AG04450 (cell line): ENCODE measurements around the gene TRIM24. TPM values are rescaled to one million over a fixed set of nuclear protein-coding genes. Genes with fewer than 3 reads are reported as not detected.

ENCODE experiments used
- CTCF ChIA-PET: fragments of 300-600, 350-600 bp; formaldehyde crosslinking; extraction: SDS; loops from one replicate; lab custom pipeline; 2022; ENCODE audit warnings: antibody characterized with exemption, inconsistent platforms; lab: Charles Lee
- POLR2A ChIA-PET: fragments of 350-600 bp; formaldehyde crosslinking; extraction: SDS; loops from one replicate; lab custom pipeline; 2021; ENCODE audit warnings: antibody characterized with exemption, inconsistent platforms; lab: Yijun Ruan, JAX
- DNase-seq: peaks from one replicate; pipeline ENCODE4 v3.0.0-alpha.2; 2011; ENCODE audit warnings: low read depth, low spot score
- H3K27ac ChIP-seq: one replicate; pipeline ENCODE4 v1.5.1; 2012; ENCODE audit warnings: low read depth, low read length, control low read depth
- H3K27me3 ChIP-seq: one replicate; pipeline ENCODE4 v1.6.0; 2012; ENCODE audit warnings: low read length; ENCODE audit not compliant: control insufficient read depth, insufficient read depth
- H3K4me3 ChIP-seq: 2 replicates; pipeline ENCODE4 v1.5.1; 2011; ENCODE audit warnings: mild to moderate bottlenecking, low read depth, low read length, control low read depth
- H3K9me3 ChIP-seq: 2 replicates; pipeline ENCODE4 v1.5.1; 2012; ENCODE audit warnings: low read length; ENCODE audit not compliant: control insufficient read depth, insufficient read depth
- CTCF ChIP-seq: IDR thresholded peaks from 2 replicates; pipeline ENCODE4 v1.5.1; 2011; ENCODE audit warnings: low read depth, low read length, control low read depth, inconsistent platforms
- polyA plus RNA-seq: library from polyadenylated mRNA; depleted of rRNA; stranded (reverse); fragments of >200 nt; gene quantifications from 2 replicates; pipeline ENCODE4 v1.2.3, GENCODE V29; 2011

The TRIM24 gene
- polyA plus RNA-seq, 1 experiment: 9.3 TPM

GRCh38 chr7:138455609-138456008 lies 4.5 kb upstream of the TRIM24 start:
- ChIA-PET POLR2A (no interaction called here), CTCF (no interaction called here)
- H3K9me3 ChIP-seq: no peaks in the 10 kb centered on the region
- H3K4me3 ChIP-seq: no peak overlapping the region
- H3K27ac ChIP-seq: no peak overlapping the region
- DNase-seq: no peak
- no peak for TF ChIP-seq CTCF
- H3K27me3 ChIP-seq: no peaks in the 10 kb centered on the region

DNA sequence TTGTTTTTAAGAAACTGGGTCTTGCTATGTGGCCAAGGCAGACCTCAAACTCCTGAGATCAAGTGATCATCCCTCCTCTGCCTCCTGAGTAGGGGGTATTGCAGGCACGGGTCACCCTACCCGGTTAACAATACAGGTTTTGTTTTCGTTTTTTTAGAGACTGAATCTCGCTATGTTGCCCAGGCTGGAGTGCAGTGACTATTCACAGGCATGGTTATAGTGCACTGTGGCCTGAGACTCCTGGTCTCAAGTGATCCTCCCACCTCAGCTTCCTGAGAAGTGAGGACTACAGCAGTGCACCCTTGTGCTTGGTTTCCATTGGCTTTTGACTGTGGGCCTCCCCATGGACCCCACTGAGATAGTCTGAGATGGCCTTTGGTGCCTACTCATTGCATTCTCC lies 3.8 kb upstream of the TRIM24 start:
- no peak overlapping the region for H3K4me3 ChIP-seq
- no peak for TF ChIP-seq CTCF
- no peak overlapping the region for H3K27ac ChIP-seq
- no peaks in the 10 kb centered on the region for H3K27me3 ChIP-seq
- DNase-seq: no peak
- no peaks in the 10 kb centered on the region for H3K9me3 ChIP-seq
- ChIA-PET POLR2A (no interaction called here), CTCF (no interaction called here)

DNA sequence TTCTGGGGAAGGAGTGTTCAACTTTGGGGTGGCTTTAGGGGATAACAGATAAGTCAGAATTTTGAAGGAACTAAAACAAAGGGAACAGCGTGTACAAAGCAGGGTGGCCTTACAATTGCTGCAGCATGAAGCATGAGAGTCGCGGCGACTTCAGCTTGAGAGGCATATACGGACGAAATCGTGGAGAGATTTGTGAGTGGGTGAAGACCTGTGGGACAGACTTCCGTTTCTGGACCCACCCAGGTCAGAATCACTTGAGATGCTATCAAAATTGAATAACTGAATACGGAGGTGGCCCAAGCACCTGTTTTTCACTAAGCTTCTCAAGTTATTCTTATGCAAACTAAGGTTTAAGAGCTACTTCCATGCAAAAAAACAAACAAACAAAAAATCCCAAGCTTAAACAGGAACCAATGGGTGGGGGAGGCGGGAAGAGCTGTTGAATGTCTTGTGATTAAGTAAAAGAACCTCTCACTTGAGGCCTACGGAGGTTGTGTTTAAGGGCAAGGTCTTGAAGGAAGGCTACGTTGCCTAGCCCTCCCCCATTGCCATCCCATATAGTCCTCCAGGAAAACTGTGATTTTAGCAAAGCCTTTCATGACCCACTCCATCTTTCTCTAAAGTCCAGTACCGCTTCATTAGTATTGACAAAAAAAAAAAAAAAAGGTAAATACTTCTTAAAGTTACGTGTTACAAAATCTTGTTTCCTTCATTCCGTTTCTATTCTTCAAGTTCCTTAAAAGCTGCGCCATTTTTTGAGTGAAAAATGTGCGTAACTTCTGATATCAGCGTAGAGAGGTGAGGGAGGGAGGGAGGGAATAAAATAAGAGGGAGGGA lies 1.3 kb upstream of the TRIM24 start:
- Histone ChIP-seq H3K9me3 (no peaks in the 10 kb centered on the region), H3K4me3 (peak overlapping the region; percentile 70; the same call in 1 of the 2 replicates), H3K27me3 (no peaks in the 10 kb centered on the region), H3K27ac (no peak overlapping the region)
- POLR2A ChIA-PET: no interaction called here
- no peak for TF ChIP-seq CTCF
- CTCF ChIA-PET: interaction anchor here (0.7 to 1.3 kb wide), 5 partner anchors 9 to 280 kb away, joined by 3 to 8 read pairs (median 3); no protein-coding TSS in a partner anchor
- DNase-seq: no peak

- peak; percentile 25 for TF ChIP-seq CTCF
- DNase-seq: peak; percentile 95
- no peaks in the 10 kb centered on the region for H3K27me3 ChIP-seq
- H3K4me3 ChIP-seq: peak overlapping the region; percentile 70
- no peaks in the 10 kb centered on the region for H3K9me3 ChIP-seq
- CTCF ChIA-PET: interaction anchor here (0.7 to 1.2 kb wide), 3 partner anchors 8 to 32 kb away, joined by 3 to 7 read pairs (median 3); no protein-coding TSS in a partner anchor
- H3K27ac ChIP-seq: no peak overlapping the region
- POLR2A ChIA-PET: no interaction called here
Measured at GRCh38 chr7:138459413-138460175, 465 bp upstream of the TRIM24 start.
